Endometrial microvascular endothelial cells (primary cell): ENCODE data around the gene EDAR. TPM values are rescaled to one million over a fixed set of nuclear protein-coding genes. Genes with fewer than 3 reads are reported as not detected.

Experiments used
- in situ Hi-C: cut with HindIII; loops from 2 replicates; pipeline ENCODE4 v1.10.0; 2017; ENCODE audit warnings: low sequenced_read_pairs, low pct_unique_long_range_greater_than_20kb; ENCODE audit errors: inconsistent ontology term
- total RNA-seq: library from RNA; depleted of rRNA; stranded (reverse); fragments of >200 nt; gene quantifications from one replicate; pipeline ENCODE4 v1.2.3, GENCODE V29; 2015; ENCODE audit errors: inconsistent ontology term

EDAR gene
- total RNA-seq, 1 donor from 2014 or later: not detected

- in situ Hi-C loops: no loop called here
These were observed 59.1 kb downstream of the EDAR start for GRCh38 chr2:108929807-108930425.

DNA sequence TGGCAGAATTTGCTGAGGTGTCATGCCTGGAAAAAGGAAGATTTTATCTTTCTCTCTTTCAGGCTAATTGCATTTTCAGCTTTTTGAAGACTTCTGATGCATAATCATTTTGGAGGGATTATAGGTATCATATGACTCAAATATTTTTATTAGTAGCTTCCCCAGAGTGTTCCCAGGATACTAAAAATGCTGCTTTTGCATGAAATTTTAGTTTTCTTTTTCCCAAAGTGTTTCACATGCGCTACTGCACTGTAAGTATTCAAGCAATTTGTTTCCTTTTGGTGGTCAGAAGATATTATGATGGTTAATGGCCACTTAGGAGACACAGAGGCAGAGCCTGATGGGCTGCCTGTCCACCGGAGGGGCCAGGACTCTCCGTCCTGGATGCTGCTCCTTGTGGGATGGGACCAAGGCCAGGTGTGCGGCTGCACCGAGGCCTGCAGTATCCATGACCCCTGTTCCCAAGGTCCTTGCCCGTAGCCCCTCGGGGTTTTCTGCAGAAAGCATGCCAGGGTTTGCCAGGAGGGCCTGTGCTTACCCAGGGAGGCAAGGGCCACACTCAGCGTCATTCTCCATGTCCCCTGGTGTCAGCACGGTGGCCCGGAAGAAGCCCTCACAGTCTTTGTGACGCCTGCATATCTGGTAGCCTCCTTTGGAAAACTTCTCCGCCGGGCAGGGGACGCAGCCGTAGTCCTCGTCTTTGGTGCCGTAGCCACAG, 60.2 kb downstream of the EDAR start:
- in situ Hi-C loops: no loop called here

DNA sequence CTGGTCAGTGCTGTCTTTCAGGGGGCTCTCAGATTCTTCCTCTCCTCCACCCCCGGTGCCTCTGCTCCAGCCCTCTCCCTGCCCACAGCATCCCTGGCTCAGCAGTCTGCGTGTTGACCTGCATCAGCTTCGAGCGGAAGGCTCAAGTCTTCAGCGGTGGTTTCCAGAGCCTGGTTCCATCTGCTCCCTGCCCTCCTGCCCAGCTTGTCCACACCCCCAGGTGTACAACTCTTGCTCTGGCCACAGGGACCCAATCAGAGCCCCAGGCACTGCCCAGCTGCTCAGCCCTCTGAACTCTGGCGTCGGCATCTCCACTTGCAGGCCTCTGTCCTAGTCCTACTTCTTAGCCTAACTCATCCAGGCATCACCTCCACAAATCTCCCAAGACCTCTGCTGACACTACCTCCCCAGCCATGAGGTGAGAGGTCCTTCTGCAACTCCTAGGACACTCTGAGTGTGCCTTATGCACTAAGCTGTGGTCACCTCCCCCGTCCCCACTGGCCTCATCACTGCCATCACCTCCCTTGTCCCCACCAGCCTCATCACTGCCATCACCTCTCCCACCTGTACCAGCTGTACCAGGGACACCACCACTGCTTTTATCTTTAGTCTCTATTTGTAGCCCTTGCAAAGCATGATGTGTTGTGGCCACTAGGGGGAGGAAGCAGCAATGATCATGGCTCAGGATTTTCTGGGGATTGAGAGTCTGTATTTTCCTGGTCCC, 60.9 kb downstream of the EDAR start:
- in situ Hi-C loops: no loop called here

- in situ Hi-C loops: no loop called here
These were observed 61.6 kb downstream of the EDAR start for GRCh38 chr2:108927405-108927804.

GRCh38 chr2:108926561-108927380, 62.2 kb downstream of the EDAR start:
- in situ Hi-C loops: no loop called here

DNA sequence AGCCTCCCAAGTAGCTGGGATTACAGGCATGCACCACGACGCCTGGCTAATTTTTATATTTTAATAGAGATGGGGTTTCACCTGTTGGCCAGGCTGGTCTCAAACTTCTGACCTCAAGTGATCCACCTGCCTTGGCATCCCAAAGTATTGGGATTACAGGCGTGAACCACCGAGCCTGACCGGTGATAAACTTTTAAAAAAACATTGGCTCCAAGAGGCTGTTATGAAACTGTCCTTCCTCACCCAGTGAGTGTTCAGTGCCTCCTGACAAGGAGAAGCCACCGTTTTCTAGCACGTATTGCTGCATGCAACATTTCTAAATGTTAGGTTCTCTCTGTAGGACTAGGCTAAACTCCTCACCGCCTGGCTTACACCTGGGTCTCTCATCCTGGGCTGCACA, 63.3 kb downstream of the EDAR start:
- in situ Hi-C loops: no loop called here

- in situ Hi-C loops: no loop called here
These were observed 63.7 kb downstream of the EDAR start for GRCh38 chr2:108925286-108925685.

- in situ Hi-C loops: no loop called here
These were observed 64.3 kb downstream of the EDAR start for GRCh38 chr2:108924580-108925251.

- in situ Hi-C loops: no loop called here
These were observed 65.1 kb downstream of the EDAR start for GRCh38 chr2:108923736-108924579.

- in situ Hi-C loops: no loop called here
These were observed 65.9 kb downstream of the EDAR start for GRCh38 chr2:108923019-108923700.

DNA sequence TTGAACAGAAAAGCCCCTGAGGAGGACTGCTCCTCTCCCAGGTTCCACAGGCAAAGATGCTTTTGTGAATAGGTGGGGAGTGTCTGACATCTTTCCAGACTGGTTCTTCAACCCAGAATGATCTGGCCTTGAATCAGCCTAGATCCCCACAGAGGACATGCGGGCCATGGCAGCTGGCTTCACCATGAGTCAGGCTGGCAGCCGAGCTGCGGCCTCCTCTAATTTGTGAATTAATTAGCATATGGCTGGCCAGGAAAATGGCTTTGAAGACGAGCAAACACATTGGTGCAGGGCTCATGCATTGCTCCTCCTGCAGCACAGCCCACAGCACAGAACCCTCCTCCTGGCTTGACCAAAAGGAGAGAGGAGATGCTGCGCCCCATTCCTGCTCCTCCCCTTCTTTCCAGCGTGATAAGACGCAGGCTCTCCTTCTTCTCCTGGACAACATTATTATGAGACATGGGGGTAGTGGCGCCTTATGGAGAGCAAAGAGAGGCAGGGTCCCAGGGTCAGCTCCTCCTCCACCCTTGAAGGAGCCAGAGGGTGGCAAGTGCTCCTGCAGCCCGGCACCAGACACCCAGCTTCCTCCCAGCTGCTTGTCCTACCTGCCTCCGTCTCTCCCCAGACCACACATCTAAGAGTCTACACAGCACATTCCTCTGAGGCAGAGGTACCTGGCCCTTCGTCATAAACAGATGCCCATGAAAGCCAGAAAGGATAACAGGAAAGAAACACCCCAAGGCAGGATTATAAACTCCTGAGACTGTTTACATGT, 66.7 kb downstream of the EDAR start:
- in situ Hi-C loops: no loop called here

DNA sequence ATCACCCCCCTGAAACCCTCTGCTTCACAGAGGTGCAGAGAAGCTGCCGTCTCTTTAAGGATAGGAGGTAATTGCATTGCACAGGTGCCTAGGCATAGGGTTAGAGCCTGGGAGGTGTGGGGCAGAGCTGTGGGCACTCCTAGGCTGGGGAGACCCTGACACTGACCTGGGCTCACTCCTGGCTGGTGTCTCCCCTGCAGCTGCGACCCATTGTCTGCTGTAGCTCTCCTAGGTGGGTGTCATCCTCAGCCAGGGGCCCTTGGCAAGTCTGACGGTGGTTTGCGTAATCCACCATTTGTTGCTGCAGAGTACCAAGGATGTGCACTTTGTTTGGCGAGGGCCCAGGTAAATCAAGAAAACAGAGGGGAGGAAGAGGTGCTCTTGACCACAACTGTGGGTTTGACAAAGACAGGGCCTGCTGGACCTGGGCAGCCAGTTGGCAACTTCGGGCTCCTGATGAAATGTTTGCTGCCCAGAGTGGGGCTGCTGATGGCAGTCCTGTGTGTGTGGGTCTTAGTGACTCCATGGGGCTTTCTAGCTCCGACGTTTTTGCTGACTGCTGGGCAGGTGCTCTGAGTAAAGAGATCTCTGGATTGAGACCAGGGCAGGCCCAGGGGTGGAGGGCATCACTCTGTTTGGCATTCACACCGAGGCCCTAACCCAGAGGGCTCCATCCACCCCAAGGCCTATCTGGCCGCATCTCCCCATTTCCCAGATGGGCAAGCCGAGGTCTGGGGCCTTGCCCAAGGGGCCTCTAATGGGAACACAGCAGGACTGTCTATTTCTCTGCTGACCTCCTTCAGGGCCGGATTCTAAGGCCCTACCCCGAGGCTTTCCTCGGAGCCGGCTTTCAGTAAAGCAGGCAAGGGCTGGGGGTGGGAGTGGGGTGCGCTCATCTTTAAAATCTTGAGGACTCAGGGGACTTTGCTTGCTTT, 67.7 kb downstream of the EDAR start:
- in situ Hi-C loops: no loop called here

DNA sequence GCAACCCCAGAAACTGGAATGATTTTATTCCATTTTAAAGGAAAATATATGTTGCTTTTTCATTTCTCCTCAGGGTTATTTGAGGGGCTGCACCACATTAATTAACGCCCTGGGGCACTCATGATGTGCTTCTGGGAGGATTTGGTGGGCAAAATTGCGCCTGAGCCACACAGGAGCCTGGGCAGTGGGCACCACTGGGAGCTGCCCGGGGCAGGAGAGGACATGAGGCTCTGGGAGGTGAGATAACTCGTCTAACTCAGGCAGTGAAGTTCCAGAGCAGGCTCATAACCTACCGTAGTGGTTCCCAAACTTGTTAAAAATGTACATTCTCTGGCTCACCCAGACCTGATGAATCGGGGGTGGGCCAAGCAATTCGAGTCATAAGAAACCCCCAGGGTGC, 68.3 kb downstream of the EDAR start:
- in situ Hi-C loops: no loop called here

DNA sequence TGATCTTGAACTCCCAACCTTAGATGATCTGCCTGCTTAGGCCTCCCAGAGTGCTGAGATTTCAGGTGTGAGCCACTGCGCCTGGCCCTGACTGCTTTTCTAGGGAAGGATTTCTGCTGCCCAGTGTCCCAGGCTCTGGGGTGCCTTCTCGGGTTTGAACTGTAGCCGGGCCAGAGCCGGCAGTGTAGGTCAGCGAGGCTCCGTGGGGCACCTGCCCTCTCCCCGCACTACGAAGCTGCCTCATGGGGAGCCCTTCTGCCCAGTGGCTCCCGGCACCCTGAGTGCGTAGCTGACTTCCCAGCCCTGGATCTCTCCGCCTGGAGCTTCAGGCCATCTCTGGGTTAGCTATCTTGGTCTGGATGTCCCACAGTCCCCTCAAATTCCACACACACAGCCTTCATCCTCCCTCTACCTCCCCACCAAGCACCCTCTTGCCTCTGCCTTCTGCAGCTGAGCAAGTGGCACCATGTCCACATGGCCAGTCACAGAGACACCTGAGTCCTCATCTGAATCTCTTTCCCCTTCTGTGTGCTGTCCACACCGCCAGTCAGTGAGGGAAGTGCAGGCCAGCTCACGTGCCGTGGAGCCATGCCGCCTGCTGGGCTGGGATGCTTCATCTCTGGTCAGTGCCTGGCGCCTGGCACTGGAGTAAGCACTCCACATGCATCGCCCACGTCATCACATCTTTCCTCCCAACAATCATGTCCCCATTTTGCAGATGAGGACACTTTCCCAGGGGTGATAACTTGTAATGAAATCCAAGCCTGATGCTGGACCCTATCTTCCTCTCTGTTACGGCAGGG, 69.2 kb downstream of the EDAR start:
- in situ Hi-C loops: no loop called here

DNA sequence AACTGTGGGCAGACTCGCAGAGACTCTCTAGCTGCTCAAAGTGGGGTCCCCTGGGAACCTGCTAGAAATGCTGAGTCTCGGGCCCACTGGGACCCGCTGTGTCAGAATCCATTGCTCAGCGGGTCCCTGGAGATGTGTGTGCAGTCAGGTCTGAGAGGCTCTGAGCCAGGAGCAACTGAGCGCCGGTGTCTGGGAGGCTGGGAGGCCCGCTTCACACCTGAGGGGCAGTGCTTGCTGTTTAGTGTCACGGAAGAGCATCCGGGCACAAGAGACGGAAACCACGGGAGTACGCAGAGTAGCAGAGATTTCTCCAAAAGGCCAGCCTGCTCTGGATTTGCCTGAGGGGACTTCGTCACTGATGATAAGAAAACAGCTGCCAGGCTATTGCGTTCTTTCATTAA, 70.1 kb downstream of the EDAR start:
- in situ Hi-C loops: no loop called here
